ENCODE measurements around the gene NCKAP1.

Gene NCKAP1

GRCh38 chr2:182952741-182953450, 85.4 kb downstream of the NCKAP1 start:
- Histone ChIP-seq H3K4me3 (no peak overlapping the region), H3K9me3 (no peaks in the 10 kb centered on the region), H3K36me3 (no peaks in the 10 kb centered on the region), H3K4me1 (no peaks in the 10 kb centered on the region), H4K20me1 (no peaks in the 10 kb centered on the region), H3K27me3 (no peaks in the 10 kb centered on the region), H3K9ac (no peak overlapping the region), H3K4me2 (no peak overlapping the region), H3K27ac (no peak overlapping the region)
- TF ChIP-seq Cebpa-rat (IDR thresholded peaks at IDR 0.05) = no peak

DNA sequence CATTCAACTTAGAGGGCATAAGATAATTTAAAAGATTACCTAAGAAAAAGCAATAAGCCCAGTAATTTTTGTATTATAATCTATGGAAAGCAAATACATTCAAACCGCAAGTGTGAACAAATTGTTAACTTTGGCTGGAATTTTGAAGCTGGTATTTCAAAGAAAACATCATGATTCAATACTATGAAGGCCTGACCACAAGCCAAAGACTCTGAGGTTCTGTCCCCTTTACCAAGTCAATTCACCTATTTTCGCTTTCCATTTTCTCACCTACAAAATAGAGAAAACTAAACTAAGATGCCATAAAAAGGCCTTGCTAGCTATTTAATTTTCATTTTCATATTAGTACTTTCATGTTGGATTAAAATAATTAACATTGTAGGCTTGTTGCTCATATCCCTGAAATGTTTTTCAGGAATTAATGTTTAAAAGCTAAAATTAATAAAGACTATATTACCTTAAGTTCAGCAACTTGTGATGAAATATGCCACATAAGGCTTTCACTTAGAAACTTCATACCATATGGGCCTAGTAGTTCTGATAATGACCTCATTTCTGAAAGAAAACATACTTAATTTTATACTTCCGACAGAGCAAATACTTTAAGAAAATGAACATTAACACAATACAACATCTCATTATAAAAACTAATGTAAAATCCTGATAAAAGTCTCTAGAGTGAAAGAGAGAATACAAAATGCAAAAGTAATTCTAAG, 86.2 kb downstream of the NCKAP1 start:
- no peaks in the 10 kb centered on the region for H3K4me1 ChIP-seq
- H3K36me3 ChIP-seq = no peaks in the 10 kb centered on the region
- H3K4me2 ChIP-seq = no peak overlapping the region
- no peaks in the 10 kb centered on the region for H3K9me3 ChIP-seq
- H3K27me3 ChIP-seq = no peaks in the 10 kb centered on the region
- no peak for TF ChIP-seq Cebpa-rat (IDR thresholded peaks at IDR 0.05)
- no peak overlapping the region for H3K4me3 ChIP-seq
- H3K9ac ChIP-seq = no peak overlapping the region
- no peaks in the 10 kb centered on the region for H4K20me1 ChIP-seq
- H3K27ac ChIP-seq = no peak overlapping the region

DNA sequence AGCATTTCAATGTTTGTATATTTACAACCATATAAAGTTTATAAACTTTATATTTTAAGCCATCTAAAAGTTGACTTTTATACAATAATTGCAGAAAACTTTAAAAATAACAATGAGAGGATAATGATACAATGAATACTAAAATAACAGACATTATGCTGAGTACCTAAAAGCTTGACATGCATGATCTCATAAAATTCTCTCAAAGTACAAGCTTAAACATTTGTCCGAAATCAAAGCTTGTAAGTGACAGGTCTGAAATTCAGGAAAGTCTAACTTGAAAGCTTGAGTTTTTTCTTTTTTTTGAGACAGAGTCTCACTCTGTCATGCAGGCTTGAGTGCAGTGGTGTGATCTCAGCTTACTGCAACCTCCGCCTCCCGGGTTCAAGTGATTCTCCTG, 87.7 kb downstream of the NCKAP1 start:
- Histone ChIP-seq H3K27me3 (no peaks in the 10 kb centered on the region), H3K4me3 (no peak overlapping the region), H3K36me3 (no peaks in the 10 kb centered on the region), H3K27ac (no peak overlapping the region), H4K20me1 (no peaks in the 10 kb centered on the region), H3K4me2 (no peak overlapping the region), H3K9me3 (no peaks in the 10 kb centered on the region), H3K9ac (no peak overlapping the region), H3K4me1 (no peaks in the 10 kb centered on the region)
- no peak for TF ChIP-seq Cebpa-rat (IDR thresholded peaks at IDR 0.05)

- Histone ChIP-seq H3K4me2 (no peak overlapping the region), H3K27me3 (no peaks in the 10 kb centered on the region), H3K4me1 (no peaks in the 10 kb centered on the region), H3K9ac (no peak overlapping the region), H3K4me3 (no peak overlapping the region), H3K27ac (no peak overlapping the region), H3K9me3 (no peaks in the 10 kb centered on the region), H4K20me1 (no peaks in the 10 kb centered on the region), H3K36me3 (no peaks in the 10 kb centered on the region)
- no peak for TF ChIP-seq Cebpa-rat (IDR thresholded peaks at IDR 0.05)
These were observed 88.6 kb downstream of the NCKAP1 start for GRCh38 chr2:182949572-182950189.

DNA sequence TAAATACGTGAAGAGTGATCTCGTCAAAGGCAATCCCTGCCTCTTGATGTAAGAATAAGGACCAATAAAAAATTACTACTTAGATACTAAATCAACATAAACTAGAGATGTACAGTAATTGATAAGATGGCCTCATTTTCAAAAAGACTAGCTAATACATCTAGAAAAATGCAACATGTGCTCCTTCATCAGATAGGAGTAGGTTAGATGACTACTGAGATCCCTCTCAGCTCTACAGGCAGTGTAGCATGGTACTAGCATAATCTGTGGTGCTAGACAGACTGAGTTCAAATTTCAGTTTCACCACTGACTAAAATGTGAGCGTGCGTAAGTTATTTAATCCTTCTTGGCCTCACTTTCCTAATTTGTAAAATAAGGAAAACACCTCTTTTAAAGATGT, 89.2 kb downstream of the NCKAP1 start:
- Histone ChIP-seq H3K27ac (no peak overlapping the region), H3K9ac (no peak overlapping the region)
- TF ChIP-seq Cebpa-rat (IDR thresholded peaks at IDR 0.05) = no peak

GRCh38 chr2:182946958-182947369, 91.3 kb downstream of the NCKAP1 start:
- Histone ChIP-seq H4K20me1 (no peaks in the 10 kb centered on the region), H3K9ac (no peak overlapping the region), H3K4me1 (no peaks in the 10 kb centered on the region), H3K4me3 (no peak overlapping the region), H3K36me3 (no peaks in the 10 kb centered on the region), H3K9me3 (no peaks in the 10 kb centered on the region), H3K27ac (no peak overlapping the region), H3K27me3 (no peaks in the 10 kb centered on the region), H3K4me2 (no peak overlapping the region)
- no peak for TF ChIP-seq Cebpa-rat (IDR thresholded peaks at IDR 0.05)

More for the DNA sequence above, 89.2 kb downstream of the NCKAP1 start:
- no peaks in the 10 kb centered on the region for H3K27me3 ChIP-seq
- H3K4me2 ChIP-seq = no peak overlapping the region
- H3K4me3 ChIP-seq = no peak overlapping the region
- H4K20me1 ChIP-seq = no peaks in the 10 kb centered on the region
- no peaks in the 10 kb centered on the region for H3K4me1 ChIP-seq
- no peaks in the 10 kb centered on the region for H3K36me3 ChIP-seq
- H3K9me3 ChIP-seq = no peaks in the 10 kb centered on the region

DNA sequence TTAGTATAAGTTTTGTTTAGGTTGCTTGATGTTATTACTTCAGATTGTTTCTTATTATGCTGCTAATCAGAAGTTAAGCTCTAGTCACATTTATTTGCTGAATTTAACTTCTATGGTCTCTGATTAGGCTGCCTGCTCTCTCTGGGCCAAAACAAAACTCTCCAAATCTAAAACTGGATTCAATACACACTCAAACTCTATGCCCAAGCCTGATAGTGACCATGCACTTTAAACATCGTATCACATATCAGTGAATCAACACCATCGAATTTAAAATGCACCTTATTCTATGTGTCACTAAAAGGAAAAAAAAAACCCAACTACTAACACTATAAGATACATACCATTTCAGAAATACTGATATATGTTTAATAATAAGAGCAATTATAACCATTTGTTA, 94.9 kb downstream of the NCKAP1 start:
- H3K9me3 ChIP-seq = no peaks in the 10 kb centered on the region
- no peaks in the 10 kb centered on the region for H3K36me3 ChIP-seq
- H3K4me3 ChIP-seq = no peak overlapping the region
- no peak overlapping the region for H3K27ac ChIP-seq
- no peak overlapping the region for H3K4me2 ChIP-seq
- H4K20me1 ChIP-seq = no peaks in the 10 kb centered on the region
- H3K9ac ChIP-seq = no peak overlapping the region
- no peak for TF ChIP-seq Cebpa-rat (IDR thresholded peaks at IDR 0.05)
- H3K4me1 ChIP-seq = no peaks in the 10 kb centered on the region
- H3K27me3 ChIP-seq = no peaks in the 10 kb centered on the region

GRCh38 chr2:182942756-182943155, 95.5 kb downstream of the NCKAP1 start:
- no peaks in the 10 kb centered on the region for H4K20me1 ChIP-seq
- TF ChIP-seq Cebpa-rat (IDR thresholded peaks at IDR 0.05) = no peak
- H3K4me3 ChIP-seq = no peak overlapping the region
- no peak overlapping the region for H3K9ac ChIP-seq
- H3K4me2 ChIP-seq = no peak overlapping the region
- H3K9me3 ChIP-seq = no peaks in the 10 kb centered on the region
- no peaks in the 10 kb centered on the region for H3K27me3 ChIP-seq
- H3K36me3 ChIP-seq = no peaks in the 10 kb centered on the region
- H3K27ac ChIP-seq = no peak overlapping the region
- H3K4me1 ChIP-seq = no peaks in the 10 kb centered on the region

DNA sequence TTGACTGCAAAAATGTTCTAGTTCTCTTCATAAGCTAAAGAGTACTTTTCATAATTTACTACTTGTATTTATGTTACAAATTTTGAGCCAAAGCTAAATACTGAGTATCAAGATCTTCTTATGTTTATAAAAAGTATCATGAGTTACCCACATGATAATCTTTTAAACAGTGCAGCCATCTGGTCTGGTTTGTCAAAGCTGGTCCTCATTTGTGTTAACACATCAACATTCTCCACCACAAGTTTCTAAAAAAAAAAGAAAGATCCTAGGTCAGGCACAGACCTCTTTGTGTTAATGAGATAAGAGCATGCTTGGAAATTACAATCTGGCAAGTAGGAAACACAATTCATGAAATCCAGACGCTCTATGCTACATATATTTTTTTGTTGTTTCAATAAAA, 96.3 kb downstream of the NCKAP1 start:
- H3K9me3 ChIP-seq = no peaks in the 10 kb centered on the region
- H3K4me2 ChIP-seq = no peak overlapping the region
- no peaks in the 10 kb centered on the region for H3K4me1 ChIP-seq
- no peak overlapping the region for H3K27ac ChIP-seq
- no peak overlapping the region for H3K9ac ChIP-seq
- no peaks in the 10 kb centered on the region for H4K20me1 ChIP-seq
- H3K4me3 ChIP-seq = no peak overlapping the region
- no peaks in the 10 kb centered on the region for H3K27me3 ChIP-seq
- no peaks in the 10 kb centered on the region for H3K36me3 ChIP-seq
- TF ChIP-seq Cebpa-rat (IDR thresholded peaks at IDR 0.05) = no peak

- no peak for TF ChIP-seq Cebpa-rat (IDR thresholded peaks at IDR 0.05)
- Histone ChIP-seq H3K9ac (no peak overlapping the region), H3K27me3 (no peaks in the 10 kb centered on the region), H3K27ac (no peak overlapping the region), H4K20me1 (no peaks in the 10 kb centered on the region), H3K36me3 (no peaks in the 10 kb centered on the region), H3K4me2 (no peak overlapping the region), H3K4me1 (no peaks in the 10 kb centered on the region), H3K4me3 (no peak overlapping the region), H3K9me3 (no peaks in the 10 kb centered on the region)
These were observed 97.0 kb downstream of the NCKAP1 start for GRCh38 chr2:182941121-182941722.

Measured in BLaER1 (cell line).